IgD-negative memory B cell (primary cell): ENCODE results near the gene TMTC4. TPM values are rescaled to one million over a fixed set of nuclear protein-coding genes. Genes with fewer than 3 reads are reported as not detected.

Experiments used
- H3K27ac Mint-ChIP-seq, 3 donors: one replicate each; pipeline ENCODE4 v1.8.0; 2020 to 2022; ENCODE audit warnings: mild to moderate bottlenecking in 3 of 3, mixed read lengths in 3 of 3, moderate library complexity in 1 of 3
- H3K27me3 Mint-ChIP-seq: one replicate; pipeline ENCODE4 v1.8.0; 2021; ENCODE audit warnings: mixed read lengths
- H3K36me3 Mint-ChIP-seq: one replicate; pipeline ENCODE4 v1.8.0; 2020; ENCODE audit warnings: mild to moderate bottlenecking, mixed read lengths
- H3K4me1 Mint-ChIP-seq, 3 donors: one replicate each; pipeline ENCODE4 v1.8.0; 2020 to 2022; ENCODE audit warnings: mixed read lengths in 3 of 3, mild to moderate bottlenecking in 1 of 3
- H3K4me3 Mint-ChIP-seq, 4 donors: one replicate each; pipeline ENCODE4 v1.8.0; 2020 to 2022; ENCODE audit warnings: mild to moderate bottlenecking in 4 of 4, mixed read lengths in 4 of 4, moderate library complexity in 3 of 4
- H3K9me3 Mint-ChIP-seq, 3 donors: one replicate each; pipeline ENCODE4 v1.8.0; 2020 to 2021; ENCODE audit warnings: mixed read lengths in 3 of 3, mild to moderate bottlenecking in 1 of 3
- polyA plus RNA-seq: library from polyadenylated mRNA; unstranded; fragments of 300-500 nt; fragmentation: Illumina TruSeq; gene quantifications from one replicate; pipeline ENCODE4 v1.2.3, GENCODE V29; 2021

TMTC4 gene
- polyA plus RNA-seq, 1 donor from 2014 or later, result 4.8 TPM

- H3K36me3 Mint-ChIP-seq, result no peaks in the 10 kb centered on the region
- H3K9me3 Mint-ChIP-seq, result no peaks in the 10 kb centered on the region
- H3K27me3 Mint-ChIP-seq, result peaks cover 7% of the 10 kb centered on the region
- peak overlapping the region; percentile 7 to 91 (median 83) for H3K27ac Mint-ChIP-seq
- peaks cover 11 to 17% (median 12%) of the 10 kb centered on the region in 3 donors for H3K4me1 Mint-ChIP-seq
- H3K4me3 Mint-ChIP-seq, result peak overlapping the region; percentile 88 to 98 (median 93)
These were observed 471 bp upstream of the TMTC4 start for GRCh38 chr13:100674872-100675660.

GRCh38 chr13:100673713-100674571 lies 653 bp downstream of the TMTC4 start:
- H3K4me3 Mint-ChIP-seq, result peak overlapping the region; percentile 90 to 98 (median 94)
- peak overlapping the region; percentile 43 to 89 (median 72) for H3K27ac Mint-ChIP-seq
- H3K27me3 Mint-ChIP-seq, result peaks cover 7% of the 10 kb centered on the region
- peaks cover 11 to 17% (median 12%) of the 10 kb centered on the region in 3 donors for H3K4me1 Mint-ChIP-seq
- H3K9me3 Mint-ChIP-seq, result no peaks in the 10 kb centered on the region
- H3K36me3 Mint-ChIP-seq, result no peaks in the 10 kb centered on the region

- H3K4me3 Mint-ChIP-seq, result peak overlapping the region; percentile 90 to 98 (median 94)
- H3K9me3 Mint-ChIP-seq, result no peaks in the 10 kb centered on the region
- H3K27ac Mint-ChIP-seq, result peak overlapping the region; percentile 43 to 89 (median 72)
- peaks cover 11 to 18% (median 12%) of the 10 kb centered on the region in 3 donors for H3K4me1 Mint-ChIP-seq
- peaks cover 7% of the 10 kb centered on the region for H3K27me3 Mint-ChIP-seq
- peaks cover 2% of the 10 kb centered on the region for H3K36me3 Mint-ChIP-seq
These were observed 1.3 kb downstream of the TMTC4 start for GRCh38 chr13:100673376-100673712.

GRCh38 chr13:100671389-100672182 lies 3.0 kb downstream of the TMTC4 start:
- Mint-ChIP-seq H3K4me1 (peaks cover 11 to 19% (median 12%) of the 10 kb centered on the region in 3 donors), H3K27me3 (peaks cover 7% of the 10 kb centered on the region), H3K9me3 (no peaks in the 10 kb centered on the region), H3K4me3 (peak overlapping the region in 1 of 4 donors; percentile 43), H3K27ac (peak overlapping the region in 1 of 3 donors; percentile 44), H3K36me3 (peaks cover 12% of the 10 kb centered on the region)

- Mint-ChIP-seq H3K4me3 (no peak overlapping the region), H3K27ac (no peak overlapping the region), H3K36me3 (peaks cover 24% of the 10 kb centered on the region), H3K9me3 (no peaks in the 10 kb centered on the region), H3K4me1 (peaks cover 3 to 8% (median 4%) of the 10 kb centered on the region in 3 donors), H3K27me3 (no peaks in the 10 kb centered on the region)
These were observed 6.2 kb downstream of the TMTC4 start for GRCh38 chr13:100668408-100668807.

GRCh38 chr13:100667894-100668293 lies 6.7 kb downstream of the TMTC4 start:
- peaks cover 26% of the 10 kb centered on the region for H3K36me3 Mint-ChIP-seq
- peaks cover 0 to 4% (median 4%) of the 10 kb centered on the region in 3 donors for H3K4me1 Mint-ChIP-seq
- no peaks in the 10 kb centered on the region for H3K9me3 Mint-ChIP-seq
- no peaks in the 10 kb centered on the region for H3K27me3 Mint-ChIP-seq
- H3K4me3 Mint-ChIP-seq, result no peak overlapping the region
- H3K27ac Mint-ChIP-seq, result no peak overlapping the region

- Mint-ChIP-seq H3K36me3 (peaks cover 26% of the 10 kb centered on the region), H3K9me3 (no peaks in the 10 kb centered on the region), H3K27ac (no peak overlapping the region), H3K4me1 (peaks cover 0 to 3% (median 3%) of the 10 kb centered on the region in 3 donors), H3K27me3 (no peaks in the 10 kb centered on the region), H3K4me3 (no peak overlapping the region)
These were observed 8.5 kb downstream of the TMTC4 start for GRCh38 chr13:100666124-100666523.

GRCh38 chr13:100665403-100665802 lies 9.2 kb downstream of the TMTC4 start:
- Mint-ChIP-seq H3K36me3 (peaks cover 29% of the 10 kb centered on the region), H3K4me1 (peaks cover 0 to 3% (median 3%) of the 10 kb centered on the region in 3 donors), H3K4me3 (no peak overlapping the region), H3K27me3 (no peaks in the 10 kb centered on the region), H3K27ac (no peak overlapping the region), H3K9me3 (no peaks in the 10 kb centered on the region)

- Mint-ChIP-seq H3K27ac (no peak overlapping the region), H3K27me3 (no peaks in the 10 kb centered on the region), H3K9me3 (no peaks in the 10 kb centered on the region), H3K4me1 (peaks cover 0 to 6% (median 3%) of the 10 kb centered on the region in 3 donors), H3K36me3 (peaks cover 29% of the 10 kb centered on the region), H3K4me3 (no peak overlapping the region)
These were observed 10.3 kb downstream of the TMTC4 start for GRCh38 chr13:100664171-100664900.

GRCh38 chr13:100662468-100663211 lies 12.0 kb downstream of the TMTC4 start:
- no peaks in the 10 kb centered on the region for H3K27me3 Mint-ChIP-seq
- H3K9me3 Mint-ChIP-seq, result no peaks in the 10 kb centered on the region
- H3K4me1 Mint-ChIP-seq, result peaks cover 7 to 15% (median 12%) of the 10 kb centered on the region in 3 donors
- no peak overlapping the region for H3K4me3 Mint-ChIP-seq
- H3K27ac Mint-ChIP-seq, result peak overlapping the region in 2 of 3 donors; percentile 32 to 86
- peaks cover 28% of the 10 kb centered on the region for H3K36me3 Mint-ChIP-seq

GRCh38 chr13:100660761-100661160 lies 13.8 kb downstream of the TMTC4 start:
- Mint-ChIP-seq H3K27ac (no peak overlapping the region), H3K36me3 (peaks cover 14% of the 10 kb centered on the region), H3K9me3 (no peaks in the 10 kb centered on the region), H3K4me1 (peaks cover 6 to 15% (median 12%) of the 10 kb centered on the region in 3 donors), H3K4me3 (no peak overlapping the region), H3K27me3 (no peaks in the 10 kb centered on the region)

GRCh38 chr13:100659578-100659977 lies 15.0 kb downstream of the TMTC4 start:
- Mint-ChIP-seq H3K9me3 (no peaks in the 10 kb centered on the region), H3K27ac (peak overlapping the region in 1 of 3 donors; percentile 50), H3K4me3 (peak overlapping the region in 1 of 4 donors; percentile 23), H3K4me1 (peaks cover 5 to 15% (median 12%) of the 10 kb centered on the region in 3 donors), H3K36me3 (peaks cover 10% of the 10 kb centered on the region), H3K27me3 (no peaks in the 10 kb centered on the region)

- Mint-ChIP-seq H3K4me1 (peaks cover 4 to 15% (median 12%) of the 10 kb centered on the region in 3 donors), H3K27ac (peak overlapping the region in 1 of 3 donors; percentile 92), H3K27me3 (no peaks in the 10 kb centered on the region), H3K9me3 (no peaks in the 10 kb centered on the region), H3K4me3 (peak overlapping the region in 1 of 4 donors; percentile 39), H3K36me3 (peaks cover 11% of the 10 kb centered on the region)
These were observed 16.2 kb downstream of the TMTC4 start for GRCh38 chr13:100658363-100658762.
